Colonic mucosa (tissue), 4 donors: Measurements from ENCODE around the gene CYS1. TPM values are rescaled to one million over a fixed set of nuclear protein-coding genes. Genes with fewer than 3 reads are reported as not detected.
A peak's percentile ranks its signal among the peaks of the same experiment; 100 is the strongest.

Source experiments
- DNase-seq: peaks from one replicate; pipeline ENCODE4 v3.0.0-alpha.2; 2020
- H3K27ac ChIP-seq: fragments of 200-600 bp; one replicate; pipeline ENCODE4 v1.8.0; 2021
- H3K27me3 ChIP-seq: fragments of 200-600 bp; one replicate; pipeline ENCODE4 v1.8.0; 2021
- H3K36me3 ChIP-seq: fragments of 200-600 bp; one replicate; pipeline ENCODE4 v1.8.0; 2021
- H3K4me1 ChIP-seq: fragments of 200-600 bp; one replicate; pipeline ENCODE4 v1.8.0; 2021; ENCODE audit warnings: mild to moderate bottlenecking
- H3K4me3 ChIP-seq: fragments of 200-600 bp; one replicate; pipeline ENCODE4 v1.8.0; 2021
- H3K9ac ChIP-seq, 2 donors: one replicate each; pipeline ENCODE4 v1.7.0; 2013; ENCODE audit warnings: control low read depth in 2 of 2, low read depth in 2 of 2, low read length in 2 of 2
- H3K9me3 ChIP-seq: fragments of 200-600 bp; one replicate; pipeline ENCODE4 v1.8.0; 2021
- CTCF ChIP-seq: fragments of 200-600 bp; IDR thresholded peaks from one replicate; pipeline ENCODE4 v1.8.0; 2022; ENCODE audit warnings: antibody characterized with exemption, mild to moderate bottlenecking
- intact Hi-C: fragments of 100-400 bp; cut with DNase I; formaldehyde crosslinking; loops from one replicate; pipeline ENCODE4 v1.14.1; 2022
- total RNA-seq, 2 donors: library from RNA; stranded (reverse); fragmentation: NEBNext Ultra II Directional in 1 of 2; extraction: Animal tissue kit (Norgen Biotek cat#: 25700) in 1 of 2; gene quantifications; one replicate each; pipeline ENCODE4 v1.2.1, GENCODE V29; 2021
- donor health status: healthy.
- donor health status: DM: no; HTN: no; CAD: no.
- donor health status: DM: no; HTN: no; CAD: no.

The CYS1 gene
- total RNA-seq, 2 donors from 2014 or later, result 0.52 to 2.5 TPM

DNA sequence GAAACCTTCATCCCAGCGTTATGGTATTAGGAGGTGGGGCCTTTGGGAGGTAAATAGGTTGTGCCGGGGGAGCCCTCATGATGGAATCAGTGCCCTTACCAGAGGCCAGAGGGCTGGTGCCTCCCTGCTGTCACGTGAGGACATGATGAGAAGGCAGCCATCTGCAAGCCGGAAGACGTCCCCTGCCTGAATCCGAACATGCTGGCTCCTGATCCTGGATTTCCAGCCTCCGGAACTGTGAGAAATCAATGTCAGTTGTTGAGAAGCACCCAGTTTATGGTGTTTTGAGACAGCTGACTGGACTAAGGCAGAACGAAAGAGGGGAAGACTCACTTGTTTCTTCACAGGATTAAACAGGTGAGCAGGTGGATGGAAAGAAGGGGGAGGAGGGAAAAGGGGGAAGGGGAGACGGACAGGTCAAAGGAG lies 49.9 kb downstream of the CYS1 start:
- Histone ChIP-seq H3K4me1 (no peaks in the 10 kb centered on the region), H3K36me3 (no peaks in the 10 kb centered on the region), H3K27me3 (no peaks in the 10 kb centered on the region), H3K9me3 (no peaks in the 10 kb centered on the region), H3K27ac (no peak overlapping the region), H3K9ac (peak overlapping the region in 1 of 2 donors; percentile 3), H3K4me3 (no peak overlapping the region)
- TF ChIP-seq CTCF, result no peak
- DNase-seq, result peak; percentile 70
- intact Hi-C loops, result no loop called here

GRCh38 chr2:10029875-10030223 lies 50.4 kb downstream of the CYS1 start:
- no peak for DNase-seq
- peak overlapping the region in 1 of 2 donors; percentile 61 for H3K9ac ChIP-seq
- H3K9me3 ChIP-seq, result no peaks in the 10 kb centered on the region
- no peak for TF ChIP-seq CTCF
- no peak overlapping the region for H3K27ac ChIP-seq
- no peaks in the 10 kb centered on the region for H3K27me3 ChIP-seq
- no peak overlapping the region for H3K4me3 ChIP-seq
- no peaks in the 10 kb centered on the region for H3K36me3 ChIP-seq
- H3K4me1 ChIP-seq, result no peaks in the 10 kb centered on the region
- intact Hi-C loops, result no loop called here

GRCh38 chr2:10028988-10029874 lies 51.0 kb downstream of the CYS1 start:
- Histone ChIP-seq H3K4me3 (no peak overlapping the region), H3K9ac (peak overlapping the region in 1 of 2 donors; percentile 61), H3K27ac (no peak overlapping the region), H3K27me3 (no peaks in the 10 kb centered on the region), H3K9me3 (no peaks in the 10 kb centered on the region), H3K36me3 (no peaks in the 10 kb centered on the region), H3K4me1 (no peaks in the 10 kb centered on the region)
- peak; percentile 73 for DNase-seq
- no peak for TF ChIP-seq CTCF
- intact Hi-C loops, result no loop called here

DNA sequence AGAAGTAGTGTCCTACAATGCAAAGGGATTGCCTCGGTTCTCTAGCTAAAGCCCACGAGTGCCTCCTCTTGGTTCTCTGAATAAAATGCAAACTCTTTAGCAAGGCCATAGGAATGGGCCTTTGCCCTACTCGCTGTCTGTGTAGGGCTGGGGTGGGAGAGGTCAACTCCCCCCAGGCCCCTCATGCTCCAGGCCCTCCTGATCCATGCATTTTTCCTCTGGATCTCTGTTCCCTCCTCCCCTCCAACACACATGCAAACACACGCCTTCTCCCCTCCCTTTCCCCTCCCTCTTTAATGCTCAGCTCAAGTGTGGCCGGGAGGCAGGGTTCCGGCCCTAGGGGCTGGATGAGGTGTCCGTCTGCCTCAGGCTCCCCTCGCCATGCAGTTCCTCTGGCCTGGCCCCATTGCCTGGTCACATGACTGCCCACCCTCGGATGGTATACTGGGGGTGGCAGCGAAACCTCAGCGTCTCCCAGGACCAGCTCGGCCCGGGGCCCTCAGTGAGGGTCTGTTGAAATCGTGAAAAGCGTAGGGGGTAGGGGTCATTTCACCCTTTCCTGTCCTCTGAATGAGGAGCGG lies 51.7 kb downstream of the CYS1 start:
- no peak overlapping the region for H3K27ac ChIP-seq
- H3K9ac ChIP-seq, result no peak overlapping the region
- no peak for DNase-seq
- TF ChIP-seq CTCF, result no peak
- intact Hi-C loops, result no loop called here
- H3K4me1 ChIP-seq, result no peaks in the 10 kb centered on the region
- no peaks in the 10 kb centered on the region for H3K27me3 ChIP-seq
- no peaks in the 10 kb centered on the region for H3K36me3 ChIP-seq
- no peak overlapping the region for H3K4me3 ChIP-seq
- H3K9me3 ChIP-seq, result no peaks in the 10 kb centered on the region

DNA sequence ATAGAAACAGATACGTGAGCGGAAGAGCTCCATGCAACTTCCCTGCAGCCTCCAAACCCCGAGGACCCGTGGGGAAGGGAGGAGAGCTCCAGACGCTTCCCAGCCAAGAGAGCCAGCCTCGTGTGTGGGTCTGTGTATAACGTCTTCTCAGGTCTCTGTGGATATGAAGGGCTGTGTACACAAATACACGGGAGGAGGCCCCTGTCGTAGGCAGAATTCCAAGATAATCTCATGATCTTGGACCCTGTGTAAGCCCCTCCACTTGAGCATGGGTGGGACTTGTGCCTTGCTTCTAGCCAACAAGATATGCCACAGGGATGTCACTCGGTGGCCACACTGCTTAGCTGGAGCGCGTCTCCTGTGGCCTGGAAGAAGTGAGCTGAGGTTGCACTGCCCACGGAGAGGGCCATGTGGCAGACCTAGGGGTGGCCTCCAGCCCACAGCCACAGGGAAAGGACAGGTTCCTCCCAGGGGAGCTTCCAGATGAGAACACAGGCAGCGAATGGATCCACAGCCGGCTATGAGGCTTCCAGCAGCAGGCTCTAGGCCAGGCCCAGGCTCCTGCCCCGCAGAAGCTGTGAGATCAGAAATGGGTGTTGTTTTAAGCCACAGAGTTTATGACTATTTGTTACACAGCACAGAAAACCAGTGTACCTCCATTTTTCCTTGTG lies 52.4 kb downstream of the CYS1 start:
- Histone ChIP-seq H3K27me3 (no peaks in the 10 kb centered on the region), H3K4me1 (no peaks in the 10 kb centered on the region), H3K27ac (no peak overlapping the region), H3K36me3 (no peaks in the 10 kb centered on the region), H3K9ac (no peak overlapping the region), H3K4me3 (no peak overlapping the region), H3K9me3 (no peaks in the 10 kb centered on the region)
- intact Hi-C loops, result no loop called here
- DNase-seq, result no peak
- TF ChIP-seq CTCF, result no peak
